K562 (cell line): ENCODE results near the gene KLB. TPM values are rescaled to one million over a fixed set of nuclear protein-coding genes. Genes with fewer than 3 reads are reported as not detected.

Experiments
- CBFB ChIP-seq: sonication (generic); formaldehyde crosslinking; IDR thresholded peaks from 2 replicates; pipeline ENCODE4 v1.4.0; 2020; ENCODE audit warnings: mild to moderate bottlenecking, missing genetic modification reagents
- CEBPB ChIP-seq: fragments of 450-650 bp; IDR thresholded peaks from 2 replicates; pipeline ENCODE4 v1.6.1; 2016; ENCODE audit warnings: missing genetic modification characterization, missing compliant biosample characterization
- DIDO1 ChIP-seq: fragments of 450-650 bp; IDR thresholded peaks from 2 replicates; pipeline ENCODE4 v1.6.1; 2016; ENCODE audit warnings: low read depth, missing biosample characterization, missing genetic modification characterization
- ELF2 ChIP-seq: fragments of 250-450 bp; sonication (Bioruptor Pico); IDR thresholded peaks from 2 replicates; pipeline ENCODE4 v1.5.0; 2021; ENCODE audit warnings: mild to moderate bottlenecking
- ERF ChIP-seq: fragments of 450-650 bp; formaldehyde crosslinking; IDR thresholded peaks from 2 replicates; pipeline ENCODE4 v1.4.0; 2020; ENCODE audit warnings: mild to moderate bottlenecking, mixed read lengths
- HDAC1 ChIP-seq, 2 experiments: fragments of 450-650 bp; IDR thresholded peaks; 2 replicates each; pipeline ENCODE4 v1.6.1; 2016 to 2017; ENCODE audit warnings: inconsistent platforms in 1 of 2, mild to moderate bottlenecking in 1 of 2, moderate library complexity in 1 of 2
- KDM4B ChIP-seq, 2 experiments: fragments of 450-650 bp in 1 of 2; sonication (generic) in 1 of 2; IDR thresholded peaks; 2 replicates each; pipeline ENCODE4 v1.6.1; 2016 to 2017; ENCODE audit warnings: borderline replicate concordance in 2 of 2, antibody characterized with exemption in 1 of 2, low read depth in 1 of 2, mild to moderate bottlenecking in 1 of 2
- KHSRP ChIP-seq: fragments of 450-650 bp; IDR thresholded peaks from 2 replicates; pipeline ENCODE4 v1.6.1; 2017
- POLR2H ChIP-seq: IDR thresholded peaks from 2 replicates; pipeline ENCODE4 v1.6.1; 2016; ENCODE audit warnings: missing genetic modification characterization, low read depth, mild to moderate bottlenecking, control low read depth, missing compliant biosample characterization, moderate library complexity
- YBX1 ChIP-seq: fragments of 450-650 bp; IDR thresholded peaks from 2 replicates; pipeline ENCODE4 v1.7.1; 2016; ENCODE audit warnings: mild to moderate bottlenecking
- ZNF12 ChIP-seq: sonication (generic); formaldehyde crosslinking; IDR thresholded peaks from 2 replicates; pipeline ENCODE4 v1.4.0; 2020; ENCODE audit warnings: mild to moderate bottlenecking, missing genetic modification reagents
- ZNF121 ChIP-seq: sonication (generic); formaldehyde crosslinking; conservative IDR thresholded peaks from 2 replicates; pipeline ENCODE4 v1.8.0; 2022; ENCODE audit warnings: missing genetic modification reagents
- ZNF212 ChIP-seq: fragments of 450-650 bp; formaldehyde crosslinking; IDR thresholded peaks from 2 replicates; pipeline ENCODE4 v1.4.0; 2020; ENCODE audit warnings: mild to moderate bottlenecking
- ZNF324 ChIP-seq: fragments of 250-450 bp; sonication (Bioruptor Pico); IDR thresholded peaks from 2 replicates; pipeline ENCODE4 v1.4.0; 2020; ENCODE audit warnings: mild to moderate bottlenecking
- ZNF584 ChIP-seq: fragments of 200-800 bp; sonication (Bioruptor generic); IDR thresholded peaks from 2 replicates; pipeline ENCODE4 v1.6.1; 2016; ENCODE audit warnings: low read depth, mild to moderate bottlenecking, missing genetic modification characterization, missing compliant biosample characterization
- ZSCAN29 ChIP-seq: fragments of 450-650 bp; IDR thresholded peaks from 2 replicates; pipeline ENCODE4 v1.6.1; 2017
- polyA plus RNA-seq, 8 experiments: library from polyadenylated mRNA; depleted of rRNA in 4 of 8; stranded (reverse) in 5 of 8; unstranded in 3 of 8; fragments of >200 nt; fragmentation: Nextera tagmentation in 2 of 8; fragmentation: Illumina TruSeq in 1 of 8; extraction: Ambion mirVana in 2 of 8; extraction: Trizol in 1 of 8; gene quantifications; 2 replicates each; pipeline versions ENCODE4 v1.2.1 to v1.2.3, GENCODE V29; 2011 to 2014; ENCODE audit warnings: inconsistent platforms in 1 of 8, missing spikeins in 1 of 8
- total RNA-seq, 7 experiments: library from RNA; depleted of rRNA in 6 of 7; stranded (reverse); fragments of >200 nt in 6 of 7; fragmentation: Illumina TruSeq in 2 of 7; extraction: Trizol in 2 of 7; gene quantifications; 2 replicates each; pipeline versions ENCODE4 v1.2.1 to v1.2.3, GENCODE V29; 2011 to 2021; ENCODE audit warnings: low replicate concordance in 1 of 7
- TF ChIP-seq, protein P1 (sequence below), 2 experiments: fragments of 250-450 bp in 1 of 2; fragments of 450-650 bp in 1 of 2; sonication (Bioruptor Pico) in 1 of 2; IDR thresholded peaks; 2 replicates each; pipeline versions ENCODE4 v1.6.1 to v1.8.0; 2016 to 2021; ENCODE audit warnings: mild to moderate bottlenecking in 2 of 2, moderate library complexity in 2 of 2, missing compliant biosample characterization in 1 of 2, missing genetic modification characterization in 1 of 2
- TF ChIP-seq, protein P2 (sequence below): sonication (generic); formaldehyde crosslinking; IDR thresholded peaks from 2 replicates; pipeline ENCODE4 v1.8.0; 2023; ENCODE audit warnings: mild to moderate bottlenecking, missing genetic modification reagents
- TF ChIP-seq, protein P3 (sequence below): sonication (generic); formaldehyde crosslinking; IDR thresholded peaks from 2 replicates; pipeline ENCODE4 v1.8.0; 2022; ENCODE audit warnings: mild to moderate bottlenecking, missing genetic modification reagents
- TF ChIP-seq, protein P4 (sequence below): sonication (generic); formaldehyde crosslinking; IDR thresholded peaks from 2 replicates; pipeline ENCODE4 v1.8.0; 2022; ENCODE audit warnings: missing genetic modification reagents, mild to moderate bottlenecking, moderate library complexity, borderline replicate concordance

KLB gene
- total and polyA plus RNA-seq, 9 of the 15 experiments (the other 6 are each of a cell fraction or from before 2014, with no cell fraction given) = 0.04 to 0.13 TPM; not detected in 7

DNA sequence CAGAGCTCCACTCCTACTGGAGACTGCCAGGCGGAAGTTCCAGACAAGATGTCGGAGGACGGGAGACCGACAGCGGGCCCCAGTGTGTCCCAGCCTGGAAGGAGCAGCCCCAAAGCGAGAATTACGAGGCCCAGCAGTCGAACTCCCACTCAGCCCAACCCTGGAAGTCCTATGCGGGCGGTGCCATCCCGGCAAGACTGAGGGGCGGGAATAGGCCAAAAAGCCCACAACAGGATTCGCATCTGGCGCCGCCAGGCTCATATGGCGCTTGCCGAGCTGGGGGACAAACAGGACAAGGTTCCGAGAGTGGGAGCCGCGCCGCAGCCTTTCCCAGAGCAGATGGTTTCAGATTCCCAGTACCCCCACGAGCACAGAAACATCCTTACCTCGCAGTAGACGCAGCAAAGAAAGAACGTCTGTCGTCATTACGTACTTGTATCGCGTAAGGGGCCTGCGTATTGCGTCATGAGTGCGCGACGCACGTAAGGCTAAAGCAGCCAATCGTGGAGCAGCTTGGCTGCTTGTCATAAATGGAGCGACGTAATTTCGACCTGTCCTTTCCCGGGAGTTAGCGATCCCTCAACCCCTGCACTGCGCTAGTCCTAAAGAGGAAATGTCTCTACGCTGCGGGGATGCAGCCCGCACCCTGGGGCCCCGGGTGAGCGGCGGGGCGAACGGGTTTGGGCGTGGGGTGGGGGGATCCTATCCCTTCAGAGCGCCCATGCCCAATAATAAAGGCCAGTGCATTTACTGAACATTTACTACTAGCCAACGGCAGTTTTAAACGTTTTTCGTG, 52.0 kb downstream of the KLB start, which contains the start of the genes LIAS and RPL9 (continued):
- TF ChIP-seq, protein P1, sequence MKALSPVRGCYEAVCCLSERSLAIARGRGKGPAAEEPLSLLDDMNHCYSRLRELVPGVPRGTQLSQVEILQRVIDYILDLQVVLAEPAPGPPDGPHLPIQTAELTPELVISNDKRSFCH (CRISPR knock-in tag; IDR thresholded peaks at IDR 0.05) = no peak
- TF ChIP-seq, protein P1 (tag; IDR thresholded peaks at IDR 0.05) = peak; percentile 68
- TF ChIP-seq ZSCAN29 (peak; percentile 70; the same call in 1 of the 2 replicates), ZNF324 (CRISPR knock-in tag) (no peak), CBFB (CRISPR knock-in tag) (peak; percentile 72; the same call in 1 of the 2 replicates), ZNF121 (no peak), KDM4B (IDR thresholded peaks at IDR 0.05; ENCODE audit: borderline replicate concordance in 2 of 2, low read depth in 1 of 2) (no peak; a peak in 1 of 4 replicates), ELF2 (CRISPR knock-in tag) (no peak), KHSRP (peak; percentile 98), POLR2H (tag) (peak; percentile 96), ZNF584 (no peak), YBX1 (no peak), DIDO1 (tag) (peak; percentile 72), ZNF212 (no peak), HDAC1 (IDR thresholded peaks at IDR 0.05) (peak in 1 of 2 experiments; percentile 64; a peak in 1 of 4 replicates), CEBPB (tag) (peak; percentile 99), ERF (CRISPR knock-in tag) (peak; percentile 37; the same call in 1 of the 2 replicates), ZNF12 (no peak; the same call in 1 of the 2 replicates)
- TF ChIP-seq, protein P2, sequence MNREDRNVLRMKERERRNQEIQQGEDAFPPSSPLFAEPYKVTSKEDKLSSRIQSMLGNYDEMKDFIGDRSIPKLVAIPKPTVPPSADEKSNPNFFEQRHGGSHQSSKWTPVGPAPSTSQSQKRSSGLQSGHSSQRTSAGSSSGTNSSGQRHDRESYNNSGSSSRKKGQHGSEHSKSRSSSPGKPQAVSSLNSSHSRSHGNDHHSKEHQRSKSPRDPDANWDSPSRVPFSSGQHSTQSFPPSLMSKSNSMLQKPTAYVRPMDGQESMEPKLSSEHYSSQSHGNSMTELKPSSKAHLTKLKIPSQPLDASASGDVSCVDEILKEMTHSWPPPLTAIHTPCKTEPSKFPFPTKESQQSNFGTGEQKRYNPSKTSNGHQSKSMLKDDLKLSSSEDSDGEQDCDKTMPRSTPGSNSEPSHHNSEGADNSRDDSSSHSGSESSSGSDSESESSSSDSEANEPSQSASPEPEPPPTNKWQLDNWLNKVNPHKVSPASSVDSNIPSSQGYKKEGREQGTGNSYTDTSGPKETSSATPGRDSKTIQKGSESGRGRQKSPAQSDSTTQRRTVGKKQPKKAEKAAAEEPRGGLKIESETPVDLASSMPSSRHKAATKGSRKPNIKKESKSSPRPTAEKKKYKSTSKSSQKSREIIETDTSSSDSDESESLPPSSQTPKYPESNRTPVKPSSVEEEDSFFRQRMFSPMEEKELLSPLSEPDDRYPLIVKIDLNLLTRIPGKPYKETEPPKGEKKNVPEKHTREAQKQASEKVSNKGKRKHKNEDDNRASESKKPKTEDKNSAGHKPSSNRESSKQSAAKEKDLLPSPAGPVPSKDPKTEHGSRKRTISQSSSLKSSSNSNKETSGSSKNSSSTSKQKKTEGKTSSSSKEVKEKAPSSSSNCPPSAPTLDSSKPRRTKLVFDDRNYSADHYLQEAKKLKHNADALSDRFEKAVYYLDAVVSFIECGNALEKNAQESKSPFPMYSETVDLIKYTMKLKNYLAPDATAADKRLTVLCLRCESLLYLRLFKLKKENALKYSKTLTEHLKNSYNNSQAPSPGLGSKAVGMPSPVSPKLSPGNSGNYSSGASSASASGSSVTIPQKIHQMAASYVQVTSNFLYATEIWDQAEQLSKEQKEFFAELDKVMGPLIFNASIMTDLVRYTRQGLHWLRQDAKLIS = peak; percentile 64; the same call in 1 of the 2 replicates
- TF ChIP-seq, protein P3, sequence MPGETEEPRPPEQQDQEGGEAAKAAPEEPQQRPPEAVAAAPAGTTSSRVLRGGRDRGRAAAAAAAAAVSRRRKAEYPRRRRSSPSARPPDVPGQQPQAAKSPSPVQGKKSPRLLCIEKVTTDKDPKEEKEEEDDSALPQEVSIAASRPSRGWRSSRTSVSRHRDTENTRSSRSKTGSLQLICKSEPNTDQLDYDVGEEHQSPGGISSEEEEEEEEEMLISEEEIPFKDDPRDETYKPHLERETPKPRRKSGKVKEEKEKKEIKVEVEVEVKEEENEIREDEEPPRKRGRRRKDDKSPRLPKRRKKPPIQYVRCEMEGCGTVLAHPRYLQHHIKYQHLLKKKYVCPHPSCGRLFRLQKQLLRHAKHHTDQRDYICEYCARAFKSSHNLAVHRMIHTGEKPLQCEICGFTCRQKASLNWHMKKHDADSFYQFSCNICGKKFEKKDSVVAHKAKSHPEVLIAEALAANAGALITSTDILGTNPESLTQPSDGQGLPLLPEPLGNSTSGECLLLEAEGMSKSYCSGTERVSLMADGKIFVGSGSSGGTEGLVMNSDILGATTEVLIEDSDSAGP (CRISPR knock-in tag) = no peak
- TF ChIP-seq, protein P4, sequence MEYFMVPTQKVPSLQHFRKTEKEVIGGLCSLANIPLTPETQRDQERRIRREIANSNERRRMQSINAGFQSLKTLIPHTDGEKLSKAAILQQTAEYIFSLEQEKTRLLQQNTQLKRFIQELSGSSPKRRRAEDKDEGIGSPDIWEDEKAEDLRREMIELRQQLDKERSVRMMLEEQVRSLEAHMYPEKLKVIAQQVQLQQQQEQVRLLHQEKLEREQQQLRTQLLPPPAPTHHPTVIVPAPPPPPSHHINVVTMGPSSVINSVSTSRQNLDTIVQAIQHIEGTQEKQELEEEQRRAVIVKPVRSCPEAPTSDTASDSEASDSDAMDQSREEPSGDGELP (CRISPR knock-in tag) = peak; percentile 58; the same call in 1 of the 2 replicates
